ENCODE data around the gene AP4M1.

AP4M1 gene

DNA sequence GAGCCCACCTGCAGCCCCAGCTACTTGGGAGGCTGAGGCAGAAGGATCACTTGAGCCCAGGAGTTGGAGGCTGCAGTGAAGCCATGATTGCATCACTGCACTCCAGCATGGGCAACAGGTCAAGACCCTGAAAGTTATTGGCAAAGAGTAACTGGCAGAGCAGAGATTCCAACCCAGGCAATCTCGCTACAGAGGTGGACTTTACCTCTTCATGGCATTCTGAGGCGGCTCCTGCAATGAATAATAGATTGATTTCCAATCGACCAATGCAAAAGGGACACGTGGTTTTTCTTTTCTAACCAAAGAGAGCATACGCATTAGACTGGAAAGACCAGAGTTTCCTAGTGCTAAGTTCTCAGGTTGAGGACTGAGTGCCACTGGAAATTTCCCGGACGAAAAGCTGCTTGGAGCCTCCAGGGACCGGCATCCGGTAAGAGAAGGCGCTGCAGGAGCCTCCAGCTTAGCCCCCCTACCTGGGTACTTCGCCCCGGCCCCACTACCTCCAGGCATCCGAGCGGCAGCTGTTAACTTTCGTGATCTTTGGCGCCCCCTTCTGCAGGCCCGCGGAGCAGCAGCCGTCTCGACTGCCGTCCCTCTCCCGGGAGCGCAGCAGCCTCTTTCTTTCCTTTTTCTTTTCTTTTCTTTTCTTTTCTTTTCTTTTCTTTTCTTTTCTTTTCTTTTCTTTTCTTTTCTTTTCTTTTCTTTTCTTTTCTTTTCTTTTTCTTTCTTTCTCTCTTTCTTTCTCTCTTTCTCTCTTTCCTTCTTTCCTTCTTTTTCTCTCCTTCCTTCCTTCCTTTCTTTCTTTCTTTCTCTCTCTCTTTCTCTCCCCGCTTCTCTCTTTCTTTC lies 29.4 kb downstream of the AP4M1 start:
- TF ChIP-seq, protein P1, sequence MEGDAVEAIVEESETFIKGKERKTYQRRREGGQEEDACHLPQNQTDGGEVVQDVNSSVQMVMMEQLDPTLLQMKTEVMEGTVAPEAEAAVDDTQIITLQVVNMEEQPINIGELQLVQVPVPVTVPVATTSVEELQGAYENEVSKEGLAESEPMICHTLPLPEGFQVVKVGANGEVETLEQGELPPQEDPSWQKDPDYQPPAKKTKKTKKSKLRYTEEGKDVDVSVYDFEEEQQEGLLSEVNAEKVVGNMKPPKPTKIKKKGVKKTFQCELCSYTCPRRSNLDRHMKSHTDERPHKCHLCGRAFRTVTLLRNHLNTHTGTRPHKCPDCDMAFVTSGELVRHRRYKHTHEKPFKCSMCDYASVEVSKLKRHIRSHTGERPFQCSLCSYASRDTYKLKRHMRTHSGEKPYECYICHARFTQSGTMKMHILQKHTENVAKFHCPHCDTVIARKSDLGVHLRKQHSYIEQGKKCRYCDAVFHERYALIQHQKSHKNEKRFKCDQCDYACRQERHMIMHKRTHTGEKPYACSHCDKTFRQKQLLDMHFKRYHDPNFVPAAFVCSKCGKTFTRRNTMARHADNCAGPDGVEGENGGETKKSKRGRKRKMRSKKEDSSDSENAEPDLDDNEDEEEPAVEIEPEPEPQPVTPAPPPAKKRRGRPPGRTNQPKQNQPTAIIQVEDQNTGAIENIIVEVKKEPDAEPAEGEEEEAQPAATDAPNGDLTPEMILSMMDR (IDR thresholded peaks at IDR 0.05) = peak; percentile 81

DNA sequence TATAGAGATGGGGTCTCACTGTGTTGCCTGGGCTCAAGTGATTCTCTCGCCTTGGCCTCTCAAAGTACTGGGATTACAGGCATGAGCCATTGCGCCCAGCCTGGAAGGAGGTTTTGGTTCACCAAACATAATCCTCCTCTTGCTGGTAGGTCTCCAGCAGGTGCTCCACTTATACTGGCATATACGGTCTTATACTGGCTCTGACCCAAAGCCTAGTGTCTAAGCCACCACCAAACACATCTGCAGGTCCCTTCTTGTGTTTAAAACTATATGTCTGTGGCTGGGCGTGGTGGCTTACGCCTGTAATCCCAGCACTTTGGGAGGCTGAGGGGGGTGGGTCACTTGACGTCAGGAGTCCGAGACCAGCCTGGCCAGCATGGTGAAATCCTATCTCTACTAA lies 30.7 kb downstream of the AP4M1 start:
- TF ChIP-seq, protein P1 (IDR thresholded peaks at IDR 0.05) = no peak

DNA sequence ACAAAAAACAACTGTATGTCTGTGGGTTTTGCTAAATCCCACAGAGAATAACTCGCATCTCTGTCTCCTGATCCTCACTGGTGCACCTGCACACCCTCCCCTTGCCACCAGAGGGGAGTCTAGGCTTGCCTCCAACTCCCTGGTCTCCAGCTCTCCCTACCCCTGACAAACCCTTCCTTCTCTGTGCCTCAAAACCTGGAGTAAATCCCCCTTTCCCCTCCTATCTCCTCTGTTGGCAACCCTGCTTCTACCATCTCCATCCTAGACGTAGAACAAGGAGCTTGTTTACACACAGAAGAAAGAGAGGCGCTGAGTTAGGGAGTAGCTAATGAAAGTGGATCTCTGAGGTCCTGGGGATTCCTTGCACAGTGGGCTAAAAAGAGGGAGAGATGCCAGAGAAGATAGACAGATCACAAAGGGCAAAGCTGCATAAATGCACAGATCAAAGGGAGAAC lies 31.3 kb downstream of the AP4M1 start:
- TF ChIP-seq, protein P1 (IDR thresholded peaks at IDR 0.05) = peak; percentile 71

DNA sequence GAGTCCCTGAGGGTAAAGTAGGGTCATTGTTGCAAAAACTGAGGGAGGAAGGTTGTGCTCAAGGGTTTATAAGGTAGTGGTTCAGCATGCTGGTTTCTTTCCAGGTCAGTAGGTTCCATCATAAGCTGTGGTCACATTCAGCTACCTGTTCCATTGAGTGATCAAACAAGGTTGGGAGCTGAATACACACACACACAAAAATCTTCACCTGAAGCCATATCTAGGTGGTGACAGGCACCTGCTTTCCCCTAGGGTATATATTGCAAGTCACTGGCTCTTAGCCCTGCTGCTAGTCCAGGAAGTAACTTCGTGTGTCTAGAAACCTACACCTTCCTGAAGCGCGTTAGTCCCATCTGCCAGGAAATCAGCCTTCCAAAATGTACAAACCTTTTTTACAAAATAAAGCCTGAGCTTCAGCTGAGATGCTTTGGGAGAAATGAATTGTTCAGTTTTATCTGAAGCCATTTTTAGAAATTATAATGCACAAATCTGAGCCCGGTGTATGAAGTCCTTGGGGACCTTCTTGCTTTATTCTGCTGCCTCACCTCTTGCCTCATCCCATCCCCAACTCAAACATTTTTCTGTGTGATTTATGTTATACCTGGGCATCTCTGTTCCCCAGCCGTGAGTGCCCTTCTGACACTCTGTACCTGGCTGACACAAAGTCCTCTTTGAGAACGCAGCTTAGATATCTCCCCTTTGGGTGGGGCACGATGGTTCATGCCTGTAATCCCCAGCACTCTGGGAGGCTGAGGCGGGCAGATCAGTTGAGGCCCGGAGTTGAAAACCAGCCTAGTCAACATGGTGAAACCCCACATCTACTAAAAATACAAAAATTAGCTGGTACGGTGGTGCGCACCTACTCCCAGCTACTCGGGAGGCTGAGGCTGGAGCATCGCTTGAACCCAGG lies 36.7 kb downstream of the AP4M1 start:
- TF ChIP-seq, protein P1 (IDR thresholded peaks at IDR 0.05) = no peak

DNA sequence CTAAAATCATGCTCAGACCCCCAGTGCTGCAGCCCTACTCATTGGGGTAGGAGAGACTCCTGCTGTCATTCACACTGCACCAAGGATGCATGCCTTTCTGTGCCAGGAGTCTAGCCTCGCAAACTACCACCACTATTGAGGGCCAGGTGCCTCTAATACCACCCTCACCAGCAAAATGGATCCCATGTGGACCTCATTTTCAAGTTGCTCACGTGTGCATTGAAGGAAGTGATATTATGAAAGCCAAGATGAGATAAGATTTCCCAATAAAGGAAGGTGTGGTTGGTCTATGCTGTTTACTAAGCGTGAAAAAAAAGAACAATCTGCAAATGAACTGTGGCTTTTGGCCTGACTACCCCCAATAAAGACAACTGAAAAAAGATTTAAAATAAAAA lies 40.1 kb downstream of the AP4M1 start:
- TF ChIP-seq, protein P1 (IDR thresholded peaks at IDR 0.05) = no peak

DNA sequence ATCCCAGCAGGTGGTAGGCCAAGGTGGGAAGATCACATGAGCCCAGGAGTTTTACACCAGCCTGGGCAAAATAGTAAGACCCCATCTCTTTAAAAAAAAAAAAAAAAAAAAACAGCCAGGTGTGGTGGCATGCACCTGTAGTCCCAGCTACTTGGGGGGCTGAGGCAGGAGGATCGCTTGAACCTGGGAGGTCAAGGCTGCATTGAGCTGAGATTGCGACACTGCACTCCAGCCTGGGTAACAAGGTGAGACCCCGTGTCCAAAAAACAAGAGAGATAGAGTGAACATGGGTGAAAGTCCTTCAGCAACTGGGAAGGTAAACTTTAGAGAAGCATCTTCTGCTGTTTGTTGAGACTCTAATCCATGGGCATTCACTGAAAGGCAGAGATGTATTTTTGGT lies 41.0 kb downstream of the AP4M1 start:
- TF ChIP-seq, protein P1 (IDR thresholded peaks at IDR 0.05) = no peak

DNA sequence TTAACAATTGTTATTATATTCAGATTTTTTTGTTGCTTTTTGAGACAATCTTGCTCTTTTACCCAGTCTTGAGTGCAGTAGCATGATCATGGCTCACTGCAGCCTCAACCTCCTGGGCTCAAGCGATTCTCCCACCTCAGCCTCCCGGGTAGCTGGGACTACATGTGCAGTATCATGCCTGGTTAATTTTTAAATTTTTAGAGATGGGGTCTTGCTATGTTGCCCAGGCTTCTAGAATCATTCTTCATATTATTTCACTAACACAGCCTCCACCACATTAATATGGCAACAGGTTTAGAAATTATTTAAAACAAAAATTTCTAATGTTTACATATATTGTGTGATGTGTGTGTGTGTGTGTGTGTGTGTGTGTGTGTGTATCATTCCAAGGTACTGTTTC lies 45.8 kb downstream of the AP4M1 start:
- TF ChIP-seq, protein P1 (IDR thresholded peaks at IDR 0.05) = no peak

All from LNCAP (cell line).